GM21423 (cell line): ENCODE results near the gene NTN1.
"Not testable (repeated sequence)": the region's sequence is repeated elsewhere in the genome, so short reads cannot be mapped to it uniquely, and the experiment has no call there.

Source experiments
- ATAC-seq: cut with Tn5 transposase; IDR thresholded peaks from one replicate; pipeline ENCODE4 v1.9.1; 2021; ENCODE audit warnings: mild to moderate bottlenecking, moderate library complexity; ENCODE audit not compliant: unreplicated experiment

The NTN1 gene

DNA sequence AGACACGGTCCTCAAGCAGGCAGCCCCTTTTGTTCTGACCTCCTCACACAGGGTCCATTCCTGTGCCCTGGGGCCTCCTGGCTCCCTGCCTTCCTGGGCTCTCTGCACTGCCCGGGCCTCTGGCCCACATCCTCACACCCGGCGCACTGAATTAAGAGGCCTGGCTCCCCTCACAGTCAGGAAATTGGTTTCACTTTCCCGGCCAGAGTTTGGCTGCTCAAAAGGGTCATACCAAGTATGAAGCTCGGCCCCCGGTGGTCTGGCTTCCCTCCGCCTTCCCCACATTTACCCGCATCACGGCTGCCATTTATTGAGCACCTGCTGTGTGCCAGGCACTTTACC lies 220.0 kb downstream of the NTN1 start:
- ATAC-seq: no peak

DNA sequence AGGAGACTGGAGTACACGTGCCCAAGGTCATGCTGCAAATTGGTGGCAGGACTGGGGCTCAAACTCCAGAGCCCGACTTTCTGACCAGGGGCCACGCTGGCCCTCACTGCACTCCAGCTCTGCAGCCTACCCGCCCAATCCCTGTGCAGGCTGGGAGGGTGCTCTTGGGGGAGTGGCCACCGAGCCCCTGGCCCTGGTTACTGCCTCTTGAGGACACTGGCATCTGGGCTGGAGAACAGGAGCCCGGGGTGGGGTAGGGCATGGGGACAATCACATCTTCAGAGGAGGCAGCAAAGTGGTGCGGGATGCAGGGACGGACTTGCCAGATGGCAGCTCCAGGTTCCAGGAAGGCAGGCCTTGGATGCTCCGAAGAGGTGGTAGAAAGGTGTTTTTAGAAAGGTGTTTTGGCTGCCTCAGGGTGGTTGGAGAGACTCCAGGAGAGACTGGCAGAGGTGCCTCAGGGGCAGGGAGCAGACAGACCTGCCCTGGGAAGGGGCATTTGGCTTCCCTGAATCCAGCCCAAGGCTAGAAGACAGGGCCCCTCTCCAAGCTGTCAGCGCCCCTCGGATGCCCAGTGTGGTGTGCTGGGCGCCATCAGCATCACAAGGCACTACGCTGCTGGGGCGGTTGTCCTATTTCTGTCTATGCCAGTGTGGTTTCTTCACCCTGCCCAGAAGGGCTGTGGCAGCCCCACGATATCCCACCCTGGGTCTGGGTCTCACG lies 220.6 kb downstream of the NTN1 start:
- ATAC-seq: no peak

DNA sequence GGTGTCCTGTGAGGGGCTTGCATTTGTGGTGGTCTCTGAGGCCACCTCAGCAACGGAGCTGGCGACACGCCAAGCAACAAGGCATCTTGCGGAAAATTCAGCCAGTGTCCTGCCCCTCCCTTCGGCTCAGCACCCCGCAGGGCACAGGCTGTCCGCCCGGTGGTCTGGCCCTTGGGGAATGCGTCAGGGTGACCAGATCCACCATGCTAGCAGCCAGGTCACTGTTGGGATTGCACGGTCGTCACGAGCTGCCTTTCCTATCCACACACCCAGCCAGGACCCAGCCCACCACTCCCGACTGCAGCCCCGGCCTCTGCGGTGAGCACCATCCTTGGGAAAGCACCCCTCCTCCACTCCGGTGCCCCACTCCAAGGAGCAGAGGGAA lies 221.2 kb downstream of the NTN1 start:
- ATAC-seq: no peak

DNA sequence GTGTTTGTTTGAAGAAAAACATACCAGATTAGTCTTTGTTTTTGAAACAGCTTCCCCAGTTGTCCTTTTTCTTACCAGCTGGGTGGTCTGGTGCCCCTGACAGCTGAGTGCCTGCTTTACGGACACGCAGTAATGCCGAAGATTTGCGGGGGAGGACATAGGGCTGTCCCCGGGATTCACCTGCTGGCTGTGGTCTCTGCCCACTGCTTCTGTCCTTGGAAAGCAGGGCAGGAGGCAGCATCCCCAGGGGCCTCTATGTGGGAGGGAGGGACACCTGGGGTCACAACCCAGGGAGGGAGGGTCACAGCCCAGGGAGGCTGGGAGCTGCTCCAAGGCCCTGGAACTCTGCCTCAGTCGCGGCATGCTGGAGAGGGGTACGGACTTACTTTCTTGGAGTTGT lies 221.7 kb downstream of the NTN1 start:
- ATAC-seq: no peak

DNA sequence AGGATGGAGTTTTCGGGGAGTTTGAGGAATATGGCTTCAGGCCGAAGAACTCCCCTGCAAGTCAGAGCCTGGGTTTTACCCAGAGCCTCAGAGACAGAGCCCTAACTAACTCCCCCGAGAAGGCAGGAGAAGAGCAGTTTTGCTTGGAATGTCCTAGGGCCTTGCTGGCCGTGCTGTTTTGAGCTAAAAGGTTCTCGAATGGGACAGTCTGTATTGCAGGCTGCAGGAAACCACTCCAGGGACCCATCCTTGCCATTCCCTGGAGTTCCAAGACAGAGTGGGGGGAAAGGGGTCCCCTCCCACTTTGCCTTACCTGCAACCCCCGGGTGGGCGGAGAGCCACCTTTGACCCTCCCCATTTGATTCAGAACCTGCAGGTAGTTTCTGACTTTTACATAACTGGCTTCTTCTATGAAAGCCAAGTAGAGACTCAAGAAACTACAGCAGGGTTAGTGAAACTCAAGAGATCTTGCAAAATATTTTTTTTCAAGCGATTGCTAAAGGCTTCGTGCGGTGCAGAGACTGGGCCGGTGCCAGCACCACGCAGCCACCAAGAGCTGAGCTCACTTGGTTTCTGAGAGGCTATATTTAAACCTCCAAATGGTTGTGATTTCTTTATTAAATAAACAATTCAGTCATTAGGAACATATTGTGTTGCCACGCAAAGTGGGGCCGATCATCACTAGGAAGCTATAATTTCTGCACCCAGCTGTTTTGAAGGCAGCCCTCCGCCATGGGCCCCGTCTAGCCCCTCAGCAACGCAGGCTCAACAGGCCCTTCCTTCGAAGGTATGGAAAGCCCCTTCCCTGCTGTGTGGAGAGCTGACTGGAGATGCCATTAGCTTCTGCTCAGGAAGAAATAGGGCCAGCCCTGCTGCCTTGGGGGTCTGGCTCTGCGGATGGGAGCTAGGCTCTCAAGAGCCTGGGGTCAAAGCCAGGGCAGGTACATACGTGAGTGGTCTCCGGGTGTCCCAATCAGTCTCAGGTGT lies 223.0 kb downstream of the NTN1 start:
- ATAC-seq: no peak

DNA sequence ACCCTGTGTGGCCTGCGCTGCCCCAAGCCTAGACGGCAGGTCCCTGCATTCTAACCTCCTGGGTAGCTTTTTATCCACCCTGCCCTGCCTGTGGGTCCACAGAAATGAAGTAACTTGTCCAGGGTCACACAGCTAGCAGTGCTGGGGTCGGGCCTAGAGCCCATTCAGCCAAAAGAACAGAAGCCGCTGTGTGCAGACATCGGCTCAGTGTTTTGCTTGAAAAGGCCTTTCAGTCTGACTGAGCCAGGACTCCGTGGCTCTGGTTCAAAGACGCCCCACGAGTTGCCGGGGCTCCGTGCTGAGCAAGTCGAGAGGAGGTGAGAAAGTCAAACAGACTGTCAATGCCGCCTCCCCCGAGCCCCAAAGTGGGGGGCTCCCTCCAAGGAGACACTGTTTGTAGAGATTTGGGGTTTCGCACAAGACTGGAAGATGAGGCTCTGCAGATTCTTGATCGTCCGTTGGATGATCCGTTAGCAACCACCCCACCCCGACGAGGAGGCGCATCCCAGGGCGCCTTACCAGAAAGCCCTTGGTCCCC lies 226.2 kb downstream of the NTN1 start:
- no peak for ATAC-seq

DNA sequence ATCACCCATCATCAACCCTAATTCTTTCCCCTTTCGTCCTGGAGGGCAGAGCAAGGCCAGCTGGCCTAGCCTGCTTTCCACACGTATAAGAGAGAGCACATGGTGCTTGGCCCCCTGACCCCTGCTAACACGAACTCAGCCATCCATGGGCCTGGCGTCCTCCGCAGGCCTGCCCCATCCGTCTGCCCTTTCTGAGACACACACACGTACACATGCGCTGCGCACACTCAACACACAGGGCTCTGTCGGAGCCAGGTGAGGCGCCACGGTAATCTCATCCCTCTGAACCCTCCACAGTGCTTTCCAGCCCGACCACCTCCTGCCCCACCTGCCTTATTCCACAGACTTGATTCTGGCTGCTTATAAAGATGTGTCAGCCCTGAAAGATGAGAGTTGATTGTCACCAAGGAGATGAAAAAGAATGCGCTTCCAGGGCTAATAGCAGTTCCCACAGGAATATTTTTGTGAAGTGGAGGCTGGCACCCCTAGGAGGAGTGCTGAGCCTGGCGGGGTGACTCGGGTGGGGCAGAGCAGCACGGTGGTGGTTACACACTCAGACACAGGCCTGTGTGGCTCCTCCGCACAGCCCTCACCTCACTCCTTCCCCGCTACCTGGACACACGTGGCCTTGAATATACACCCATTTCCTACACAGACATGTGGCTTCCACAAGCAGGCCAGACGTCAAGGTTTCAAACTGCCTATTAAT lies 228.1 kb downstream of the NTN1 start:
- ATAC-seq: no peak

DNA sequence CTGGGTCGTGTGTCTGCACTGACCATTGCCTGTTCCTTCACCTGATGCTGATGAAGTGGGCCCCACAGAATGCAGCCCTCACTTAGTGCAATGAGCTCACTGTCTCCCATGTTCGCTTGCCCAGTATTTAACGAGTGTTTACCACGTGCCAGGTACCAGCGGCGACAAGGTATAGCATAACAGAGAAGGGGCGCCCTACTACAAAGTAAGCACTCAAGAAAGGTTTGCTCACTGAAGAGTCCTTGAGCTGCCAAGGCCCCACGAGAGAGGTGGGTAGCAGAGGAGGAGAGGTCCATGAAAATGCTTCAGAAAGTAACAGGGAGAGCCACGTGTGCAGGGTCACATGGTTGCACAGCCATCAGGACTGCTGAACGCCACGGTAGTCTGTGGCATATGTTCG lies 230.0 kb downstream of the NTN1 start:
- ATAC-seq: no peak

DNA sequence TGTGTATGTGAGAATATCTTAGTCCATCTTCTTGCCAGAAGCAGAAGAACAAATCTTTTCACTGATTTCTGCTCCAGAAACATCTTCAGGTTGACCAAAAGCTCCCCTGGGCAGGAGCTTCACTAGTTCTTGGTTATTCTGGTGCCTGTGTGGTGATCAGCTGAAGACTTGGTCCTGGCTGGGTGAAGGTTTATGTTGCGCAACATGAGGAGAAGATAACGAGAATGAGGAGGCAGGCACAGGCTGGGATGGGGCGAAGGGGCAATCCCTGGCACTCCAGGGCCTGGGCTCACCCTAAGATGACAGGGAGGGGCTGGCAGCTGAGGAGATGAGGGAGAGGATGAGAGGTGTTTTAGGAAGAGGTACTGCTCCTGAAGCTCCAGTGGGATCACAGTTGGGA lies 232.0 kb downstream of the NTN1 start:
- no peak for ATAC-seq

DNA sequence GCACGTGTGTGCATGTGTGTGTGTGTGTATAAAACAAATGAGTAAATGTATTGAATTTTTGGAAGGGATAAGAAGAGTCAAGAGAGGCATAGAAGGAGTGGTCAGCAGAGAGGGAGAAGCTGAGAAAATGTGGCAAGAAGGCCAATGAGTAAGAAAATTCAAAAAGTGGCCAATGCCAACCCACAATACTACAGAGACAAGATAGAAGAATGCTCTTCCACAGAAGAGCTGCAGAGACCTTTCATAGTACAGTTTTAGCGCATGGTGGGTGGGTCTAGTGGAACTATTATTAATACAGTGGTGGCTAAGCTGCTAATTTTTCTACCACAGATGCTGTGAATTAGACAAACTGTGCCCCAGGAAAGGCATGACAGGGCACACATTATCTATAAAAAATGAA lies 233.5 kb downstream of the NTN1 start:
- no peak for ATAC-seq

DNA sequence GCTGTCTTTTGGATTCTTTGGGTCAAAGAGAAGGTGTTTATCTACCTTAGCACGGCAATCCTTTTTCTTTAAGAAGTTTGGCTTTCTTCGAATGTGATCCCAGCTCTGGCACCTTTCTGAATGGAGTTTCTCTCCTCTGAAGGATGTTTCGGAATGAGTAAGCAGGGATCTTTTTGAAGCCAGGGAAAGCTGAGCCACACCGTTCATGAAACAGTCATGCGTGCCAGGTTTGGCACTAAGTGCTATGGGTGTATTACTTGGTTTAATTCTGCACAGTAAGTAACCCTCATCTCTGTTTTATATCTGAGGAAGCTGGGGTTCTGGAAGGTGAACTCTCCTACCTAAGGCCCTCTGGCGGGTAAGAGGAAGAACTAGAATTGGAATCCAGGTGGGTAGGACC lies 234.5 kb downstream of the NTN1 start:
- no peak for ATAC-seq

DNA sequence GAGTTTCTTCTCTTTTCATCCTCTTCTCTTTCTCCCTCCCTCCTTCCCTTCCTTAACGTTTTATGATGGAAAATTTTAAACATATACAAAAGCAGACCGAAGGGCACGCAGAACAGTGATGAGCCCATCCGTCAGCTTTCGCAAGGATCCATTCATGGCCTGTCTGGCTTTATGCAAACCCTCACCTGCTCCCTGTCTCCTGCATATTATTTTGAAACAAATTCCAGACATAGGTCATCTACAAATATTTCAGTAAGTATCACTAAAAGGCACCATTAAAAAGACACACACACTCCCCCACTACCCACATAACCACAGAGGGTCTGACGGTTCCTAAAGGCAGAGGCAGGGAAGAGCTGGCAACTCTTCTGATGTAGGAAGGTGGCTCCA lies 235.0 kb downstream of the NTN1 start:
- no peak for ATAC-seq

DNA sequence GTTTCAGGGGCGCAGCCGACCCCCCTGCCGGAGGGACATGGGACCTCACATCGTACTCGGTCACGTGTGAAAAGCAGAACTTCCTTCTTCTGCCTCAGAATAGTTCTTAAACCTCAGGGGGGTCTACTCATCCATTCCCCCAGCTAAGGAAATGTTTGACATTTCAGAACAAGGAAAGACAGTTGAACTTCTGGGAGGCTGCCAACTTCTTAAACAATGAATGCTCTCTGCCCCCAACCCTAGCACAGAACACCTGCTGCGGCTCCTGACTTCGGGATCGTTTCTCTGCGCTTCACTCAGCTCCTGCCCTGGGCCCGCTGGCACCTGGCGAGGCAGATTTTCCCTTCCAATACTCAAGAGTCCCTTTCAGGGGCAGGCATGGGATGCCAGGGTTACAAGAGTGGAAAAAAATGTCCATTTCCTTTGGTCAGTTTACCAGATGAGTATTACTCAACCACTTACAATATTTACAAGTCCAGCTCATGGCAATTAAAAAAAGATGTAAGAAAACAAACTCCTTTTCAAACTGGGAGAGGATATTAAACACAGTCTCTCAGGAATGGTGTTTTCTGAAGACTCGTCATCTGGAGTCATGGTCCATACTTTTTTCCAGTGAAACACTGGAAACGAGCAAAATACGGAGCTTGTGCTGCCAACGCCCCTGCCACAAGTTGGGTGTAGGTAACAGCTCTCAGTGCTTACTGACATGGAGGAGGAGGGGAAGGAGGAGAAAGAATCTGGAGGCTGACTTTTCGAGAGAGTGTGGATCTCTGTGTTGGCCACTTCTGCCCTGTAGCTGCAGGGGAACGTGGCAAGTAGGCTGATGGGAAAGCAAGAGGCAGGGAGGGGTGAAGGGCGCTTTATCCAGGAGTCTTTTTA lies 235.7 kb downstream of the NTN1 start:
- no peak for ATAC-seq

DNA sequence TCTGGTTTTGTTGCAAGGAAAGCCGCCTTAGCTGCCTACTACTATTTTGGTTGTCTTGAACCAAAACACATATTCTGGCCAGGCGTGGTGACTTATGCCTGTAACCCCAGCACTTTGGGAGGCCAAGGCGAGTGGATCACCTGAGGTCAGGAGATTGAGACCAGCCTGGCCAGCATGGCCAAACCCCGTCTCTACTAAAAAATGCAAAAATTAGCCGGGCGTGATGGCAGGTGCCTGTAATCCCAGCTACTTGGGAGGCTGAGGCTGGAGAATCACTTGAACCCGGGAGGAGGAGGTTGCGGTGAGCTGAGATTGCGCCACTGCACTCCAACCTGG lies 236.3 kb downstream of the NTN1 start:
- ATAC-seq: not testable (repeated sequence)

DNA sequence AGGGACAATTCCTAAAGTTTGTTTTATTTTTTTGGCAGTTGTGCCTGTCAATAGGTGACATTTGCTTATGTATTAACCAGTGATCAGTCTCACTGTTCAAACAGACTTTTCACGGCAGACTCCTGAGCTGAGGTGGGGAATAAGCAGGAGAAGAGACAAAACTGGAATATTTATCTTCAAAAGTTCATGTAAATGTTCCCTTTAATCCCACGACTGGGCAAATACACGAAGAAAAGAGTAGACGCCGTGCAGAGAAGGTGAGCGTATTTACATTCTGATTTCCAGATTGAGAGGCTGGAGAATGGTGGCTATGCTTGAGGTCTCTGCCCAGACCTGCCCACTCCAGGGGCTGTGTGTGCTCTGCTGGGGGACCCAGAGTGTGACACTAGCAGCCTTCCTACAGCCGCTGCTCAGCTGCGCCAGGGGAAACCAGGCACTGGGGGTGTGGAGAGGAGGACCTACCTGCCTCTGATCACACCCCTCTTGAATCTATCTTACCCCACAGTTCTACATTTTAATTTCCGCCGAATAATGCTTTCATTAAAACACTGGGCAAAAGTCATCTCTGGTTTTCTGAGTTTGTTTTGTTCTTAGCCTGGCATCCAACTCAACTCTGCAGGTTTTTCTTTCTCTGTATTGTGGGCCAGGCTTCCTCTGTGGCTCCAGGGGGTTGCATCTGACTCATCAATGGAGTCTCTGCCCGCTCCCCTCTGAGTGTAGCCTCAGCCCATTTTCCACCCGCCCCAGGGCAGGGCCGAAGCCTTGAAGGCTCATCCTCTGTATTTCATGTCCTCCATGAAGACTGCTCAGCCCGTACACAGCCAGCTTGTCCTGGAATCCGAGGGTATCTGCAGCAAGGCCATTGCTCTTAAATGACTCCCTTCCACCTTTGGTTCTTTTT lies 237.1 kb downstream of the NTN1 start:
- ATAC-seq: no peak

DNA sequence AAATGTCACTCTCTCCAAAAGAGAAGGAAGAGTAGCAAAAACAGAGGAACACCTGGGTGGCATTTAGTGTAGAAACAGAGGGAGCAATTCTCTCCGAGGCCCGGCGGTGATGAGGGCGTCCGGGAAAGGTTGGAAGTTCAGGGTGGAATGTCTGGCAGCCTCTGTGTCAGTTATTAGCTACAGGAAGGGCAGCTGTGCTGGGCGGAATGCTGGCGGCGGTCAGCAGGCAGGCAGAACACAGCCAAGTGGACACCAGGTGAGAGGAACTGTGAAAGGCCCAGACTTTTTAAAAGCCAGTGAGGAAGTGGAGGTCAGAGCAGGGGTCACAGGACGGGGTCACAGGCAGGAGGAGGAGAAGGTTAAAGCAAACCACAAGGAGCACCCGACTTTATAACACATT lies 238.1 kb downstream of the NTN1 start:
- ATAC-seq: no peak

DNA sequence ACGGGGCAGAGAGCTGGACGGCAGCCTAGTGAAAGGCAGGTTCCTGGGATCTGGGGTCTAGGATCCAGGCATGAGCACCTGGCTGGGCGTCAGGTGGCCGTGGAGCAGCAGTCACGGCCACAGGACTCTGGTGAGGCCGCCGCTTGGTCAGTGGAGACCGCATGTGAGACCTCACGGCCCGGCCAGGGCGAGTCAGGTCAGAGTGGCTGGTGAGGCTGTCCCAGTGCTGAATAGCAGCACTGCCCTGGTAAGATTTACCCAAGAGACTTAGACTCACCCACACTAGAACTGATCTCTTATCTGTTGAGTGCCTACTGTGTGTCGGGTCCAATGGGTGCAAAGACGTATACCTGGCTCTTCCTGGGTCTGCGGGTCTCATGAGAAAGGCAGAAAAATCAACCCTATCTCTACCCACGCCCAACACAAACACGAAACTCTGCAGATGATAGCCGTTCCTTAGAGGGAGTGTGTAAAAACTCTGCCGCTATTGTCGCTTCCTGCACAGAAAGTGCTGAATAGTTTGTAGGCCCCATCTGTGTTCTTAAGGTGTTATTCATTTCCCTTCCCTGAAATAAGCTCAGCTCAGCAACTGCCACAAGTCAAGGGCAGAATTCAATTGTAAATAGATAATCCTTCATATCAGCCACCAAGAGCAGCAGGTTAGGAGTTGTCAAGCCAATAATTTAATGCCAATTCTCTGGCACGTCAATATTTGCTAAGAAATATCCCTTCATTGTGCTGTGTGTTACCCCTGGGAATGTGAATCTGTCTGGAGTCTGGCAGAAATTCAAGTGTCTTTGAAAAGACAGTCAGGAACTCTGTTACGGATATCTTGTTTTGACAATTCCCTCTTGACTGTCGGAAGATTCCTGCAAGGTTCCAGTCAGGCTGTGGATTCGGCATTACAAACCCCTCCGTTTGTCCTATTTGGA lies 240.0 kb downstream of the NTN1 start:
- no peak for ATAC-seq

DNA sequence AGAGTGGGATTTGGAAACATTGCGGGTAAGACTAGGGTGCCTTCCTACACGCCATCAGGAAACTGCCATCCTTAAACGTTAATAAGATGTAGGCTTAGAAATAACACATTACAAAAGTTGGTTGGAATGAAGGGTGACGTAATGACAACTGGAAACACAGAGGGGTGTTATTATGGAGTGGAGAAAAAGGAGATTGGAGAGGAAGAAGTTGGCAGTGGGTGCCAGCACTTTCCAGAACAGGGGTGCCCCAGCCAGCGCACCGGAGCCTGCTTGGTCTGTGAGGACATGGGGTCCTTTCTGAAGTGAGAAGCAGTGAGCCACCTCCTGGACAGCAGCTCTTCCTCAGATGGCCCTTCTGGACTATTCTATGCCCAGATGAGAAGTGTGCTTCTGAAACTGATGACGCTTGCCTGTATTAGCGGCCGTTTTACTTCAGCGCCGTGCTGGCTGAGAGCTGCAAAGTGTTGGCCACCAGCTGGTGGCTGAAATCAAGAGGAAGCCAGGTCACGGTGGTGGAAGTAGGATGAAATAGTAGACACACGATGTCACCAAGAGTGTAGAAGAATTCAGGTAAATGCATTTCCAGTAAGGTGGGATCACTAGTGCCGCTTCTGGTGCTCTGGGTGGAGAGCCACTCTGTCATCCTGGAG lies 244.8 kb downstream of the NTN1 start:
- no peak for ATAC-seq
